Measurements from ENCODE around the gene ACVR1B.

Gene ACVR1B

DNA sequence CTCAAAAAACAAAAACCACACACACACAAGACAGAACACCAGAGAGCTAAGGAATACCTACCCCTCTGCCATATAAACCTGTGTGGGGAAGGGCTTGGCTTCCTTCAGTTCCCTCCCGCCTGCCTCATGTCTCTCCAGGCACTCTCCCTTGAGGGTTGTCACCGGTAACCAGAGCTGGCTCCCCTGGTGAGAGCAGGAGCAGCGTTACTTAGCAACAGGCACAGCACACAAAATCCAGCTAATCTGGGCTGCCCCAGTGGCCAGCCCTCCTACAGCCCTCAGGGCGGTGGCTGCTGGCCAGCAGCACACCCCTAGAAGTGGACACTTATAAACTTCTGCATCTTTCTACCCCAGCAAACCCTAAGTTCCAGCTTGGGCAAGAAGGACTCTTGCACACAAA, 78.2 kb downstream of the ACVR1B start:
- no peak overlapping the region for H2BK5ac ChIP-seq (ENCODE audit: low read length)
- peak; percentile 97 for DNase-seq
- no peak overlapping the region for H2BK15ac ChIP-seq (replicated peaks; ENCODE audit: low read depth)
- H3K4me1 ChIP-seq (ENCODE audit: control insufficient read depth, low read depth, low read length): peaks cover 5% of the 10 kb centered on the region
- no peaks in the 10 kb centered on the region for H3K36me3 ChIP-seq (ENCODE audit: control insufficient read depth, insufficient read depth, low read length)
- H3K18ac ChIP-seq (ENCODE audit: low read length): no peak overlapping the region
- H3K4me3 ChIP-seq (ENCODE audit: low read length): no peak overlapping the region
- H3K4me2 ChIP-seq (ENCODE audit: low read length): no peak overlapping the region
- WGBS (ENCODE audit: extremely low coverage, insufficient coverage, low lambda C conversion rate): no CpG with 5 or more reads among the region's 4 CpGs
- H3K27ac ChIP-seq (ENCODE audit: low read depth, low read length): no peak overlapping the region
- no peak overlapping the region for H3K4ac ChIP-seq (ENCODE audit: low read depth, low read length)
- no peaks in the 10 kb centered on the region for H3K79me1 ChIP-seq (ENCODE audit: low read length)
- no peak overlapping the region for H4K5ac ChIP-seq (ENCODE audit: low read length)
- H4K8ac ChIP-seq (ENCODE audit: low read depth, low read length): no peak overlapping the region
- H3K9ac ChIP-seq (ENCODE audit: low read length): no peak overlapping the region
- no peak overlapping the region for H2AK5ac ChIP-seq (ENCODE audit: low read length)
- H2BK120ac ChIP-seq (ENCODE audit: low read depth, low read length): no peak overlapping the region
- H3K56ac ChIP-seq (ENCODE audit: low read length): no peak overlapping the region
- H3K27me3 ChIP-seq (ENCODE audit: insufficient read depth, low read length, poor library complexity): no peaks in the 10 kb centered on the region
- H3K79me2 ChIP-seq (ENCODE audit: control insufficient read depth, insufficient read depth, low read length): no peaks in the 10 kb centered on the region
- no peak overlapping the region for H3K23ac ChIP-seq (ENCODE audit: low read length)

DNA sequence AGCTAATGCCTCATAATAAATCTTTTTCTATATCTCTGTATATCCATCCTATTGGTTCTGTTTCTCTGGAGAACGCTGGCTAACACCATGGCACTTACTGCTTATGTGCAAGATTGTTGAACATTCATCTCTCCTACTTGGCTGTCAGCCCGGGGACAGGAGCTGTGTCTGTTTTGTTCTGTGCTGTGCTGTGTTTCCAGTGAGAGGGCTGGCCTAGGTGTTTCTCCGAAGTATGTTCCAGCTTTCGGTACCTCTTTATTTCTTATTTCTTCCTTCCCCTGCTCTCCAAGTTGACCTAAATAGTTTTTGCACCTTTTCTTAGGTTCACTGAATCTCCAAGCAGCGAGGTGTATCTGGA, 80.9 kb downstream of the ACVR1B start:
- no peaks in the 10 kb centered on the region for H3K79me1 ChIP-seq (ENCODE audit: low read length)
- no peak overlapping the region for H4K8ac ChIP-seq (ENCODE audit: low read depth, low read length)
- H2BK15ac ChIP-seq (replicated peaks; ENCODE audit: low read depth): no peak overlapping the region
- no peak overlapping the region for H3K56ac ChIP-seq (ENCODE audit: low read length)
- no peak overlapping the region for H3K23ac ChIP-seq (ENCODE audit: low read length)
- no peak overlapping the region for H2AK5ac ChIP-seq (ENCODE audit: low read length)
- no peak for DNase-seq
- peak overlapping the region; percentile 19 for H3K9ac ChIP-seq (ENCODE audit: low read length)
- no peak overlapping the region for H3K18ac ChIP-seq (ENCODE audit: low read length)
- no peaks in the 10 kb centered on the region for H3K27me3 ChIP-seq (ENCODE audit: insufficient read depth, low read length, poor library complexity)
- H3K36me3 ChIP-seq (ENCODE audit: control insufficient read depth, insufficient read depth, low read length): no peaks in the 10 kb centered on the region
- H4K5ac ChIP-seq (ENCODE audit: low read length): no peak overlapping the region
- H2BK5ac ChIP-seq (ENCODE audit: low read length): no peak overlapping the region
- no peak overlapping the region for H2BK120ac ChIP-seq (ENCODE audit: low read depth, low read length)
- H3K4me1 ChIP-seq (ENCODE audit: control insufficient read depth, low read depth, low read length): peaks cover 3% of the 10 kb centered on the region
- WGBS (ENCODE audit: extremely low coverage, insufficient coverage, low lambda C conversion rate): no CpG with 5 or more reads among the region's 5 CpGs
- H3K79me2 ChIP-seq (ENCODE audit: control insufficient read depth, insufficient read depth, low read length): no peaks in the 10 kb centered on the region
- H3K4me2 ChIP-seq (ENCODE audit: low read length): peak overlapping the region; percentile 40
- no peak overlapping the region for H3K4me3 ChIP-seq (ENCODE audit: low read length)
- H3K4ac ChIP-seq (ENCODE audit: low read depth, low read length): no peak overlapping the region
- no peak overlapping the region for H3K27ac ChIP-seq (ENCODE audit: low read depth, low read length)

- H3K4me3 ChIP-seq (ENCODE audit: low read length): no peak overlapping the region
- H3K56ac ChIP-seq (ENCODE audit: low read length): peak overlapping the region; percentile 80
- H3K4me2 ChIP-seq (ENCODE audit: low read length): peak overlapping the region; percentile 64
- peak; percentile 99 for DNase-seq
- peak overlapping the region; percentile 68 for H4K8ac ChIP-seq (ENCODE audit: low read depth, low read length)
- H2BK15ac ChIP-seq (replicated peaks; ENCODE audit: low read depth): no peak overlapping the region
- no peaks in the 10 kb centered on the region for H3K27me3 ChIP-seq (ENCODE audit: insufficient read depth, low read length, poor library complexity)
- peak overlapping the region; percentile 88 for H3K4ac ChIP-seq (ENCODE audit: low read depth, low read length)
- peak overlapping the region; percentile 77 for H3K18ac ChIP-seq (ENCODE audit: low read length)
- H3K79me1 ChIP-seq (ENCODE audit: low read length): no peaks in the 10 kb centered on the region
- H2BK5ac ChIP-seq (ENCODE audit: low read length): no peak overlapping the region
- H2BK120ac ChIP-seq (ENCODE audit: low read depth, low read length): no peak overlapping the region
- no peak overlapping the region for H3K27ac ChIP-seq (ENCODE audit: low read depth, low read length)
- H3K9ac ChIP-seq (ENCODE audit: low read length): peak overlapping the region; percentile 73
- no peak overlapping the region for H4K5ac ChIP-seq (ENCODE audit: low read length)
- H3K23ac ChIP-seq (ENCODE audit: low read length): no peak overlapping the region
- H2AK5ac ChIP-seq (ENCODE audit: low read length): no peak overlapping the region
- no peaks in the 10 kb centered on the region for H3K79me2 ChIP-seq (ENCODE audit: control insufficient read depth, insufficient read depth, low read length)
- WGBS (ENCODE audit: extremely low coverage, insufficient coverage, low lambda C conversion rate): no CpG with 5 or more reads among the region's 48 CpGs
- H3K36me3 ChIP-seq (ENCODE audit: control insufficient read depth, insufficient read depth, low read length): no peaks in the 10 kb centered on the region
- peaks cover 3% of the 10 kb centered on the region for H3K4me1 ChIP-seq (ENCODE audit: control insufficient read depth, low read depth, low read length)
Measured at GRCh38 chr12:52032804-52033445, 81.4 kb downstream of the ACVR1B start.

DNA sequence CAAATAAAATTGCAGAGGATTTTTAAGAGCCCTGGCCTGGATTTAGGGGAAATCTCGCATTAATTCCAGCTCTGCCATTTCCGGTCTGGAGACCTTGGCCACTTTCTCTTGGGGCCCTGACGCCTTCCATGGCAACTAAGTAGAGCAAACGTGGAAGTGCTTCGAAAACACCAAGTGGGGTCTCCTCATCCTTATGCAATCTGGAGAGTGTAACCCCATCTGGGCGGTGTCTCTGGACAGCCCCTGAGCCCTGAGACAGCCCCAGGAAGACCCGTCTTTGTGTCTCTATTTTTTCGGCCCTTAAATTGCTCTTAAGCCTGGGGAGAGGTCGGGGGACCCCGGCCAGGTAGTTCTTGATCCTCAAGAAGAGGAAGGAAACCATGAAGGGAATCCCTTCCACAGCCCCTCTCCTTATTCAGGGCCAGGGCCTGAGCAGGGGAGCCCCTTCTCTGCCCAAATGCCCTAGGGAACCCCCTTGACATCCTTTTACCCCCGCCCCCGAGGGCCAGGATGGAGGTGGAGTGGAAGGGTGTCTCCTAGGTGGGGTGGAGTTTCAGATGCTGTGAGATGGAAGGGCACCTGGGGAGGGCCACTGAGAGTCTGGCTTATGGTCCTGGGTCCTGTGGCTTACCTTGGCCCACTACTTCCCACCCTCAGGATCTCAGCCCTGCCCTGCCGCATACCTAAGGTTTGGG, 82.1 kb downstream of the ACVR1B start:
- peak overlapping the region; percentile 64 for H3K4me2 ChIP-seq (ENCODE audit: low read length)
- no peaks in the 10 kb centered on the region for H3K79me1 ChIP-seq (ENCODE audit: low read length)
- H3K56ac ChIP-seq (ENCODE audit: low read length): peak overlapping the region; percentile 80
- DNase-seq: no peak
- peaks cover 3% of the 10 kb centered on the region for H3K4me1 ChIP-seq (ENCODE audit: control insufficient read depth, low read depth, low read length)
- H4K5ac ChIP-seq (ENCODE audit: low read length): no peak overlapping the region
- no peak overlapping the region for H2BK120ac ChIP-seq (ENCODE audit: low read depth, low read length)
- H2BK15ac ChIP-seq (replicated peaks; ENCODE audit: low read depth): no peak overlapping the region
- H3K23ac ChIP-seq (ENCODE audit: low read length): no peak overlapping the region
- H3K18ac ChIP-seq (ENCODE audit: low read length): peak overlapping the region; percentile 77
- no peaks in the 10 kb centered on the region for H3K27me3 ChIP-seq (ENCODE audit: insufficient read depth, low read length, poor library complexity)
- peak overlapping the region; percentile 73 for H3K9ac ChIP-seq (ENCODE audit: low read length)
- no peaks in the 10 kb centered on the region for H3K36me3 ChIP-seq (ENCODE audit: control insufficient read depth, insufficient read depth, low read length)
- peak overlapping the region; percentile 88 for H3K4ac ChIP-seq (ENCODE audit: low read depth, low read length)
- H4K8ac ChIP-seq (ENCODE audit: low read depth, low read length): peak overlapping the region; percentile 68
- no peak overlapping the region for H3K27ac ChIP-seq (ENCODE audit: low read depth, low read length)
- H2BK5ac ChIP-seq (ENCODE audit: low read length): no peak overlapping the region
- no peaks in the 10 kb centered on the region for H3K79me2 ChIP-seq (ENCODE audit: control insufficient read depth, insufficient read depth, low read length)
- H3K4me3 ChIP-seq (ENCODE audit: low read length): no peak overlapping the region
- no CpG with 5 or more reads among the region's 13 CpGs for WGBS (ENCODE audit: extremely low coverage, insufficient coverage, low lambda C conversion rate)
- peak overlapping the region; percentile 82 for H2AK5ac ChIP-seq (ENCODE audit: low read length)

DNA sequence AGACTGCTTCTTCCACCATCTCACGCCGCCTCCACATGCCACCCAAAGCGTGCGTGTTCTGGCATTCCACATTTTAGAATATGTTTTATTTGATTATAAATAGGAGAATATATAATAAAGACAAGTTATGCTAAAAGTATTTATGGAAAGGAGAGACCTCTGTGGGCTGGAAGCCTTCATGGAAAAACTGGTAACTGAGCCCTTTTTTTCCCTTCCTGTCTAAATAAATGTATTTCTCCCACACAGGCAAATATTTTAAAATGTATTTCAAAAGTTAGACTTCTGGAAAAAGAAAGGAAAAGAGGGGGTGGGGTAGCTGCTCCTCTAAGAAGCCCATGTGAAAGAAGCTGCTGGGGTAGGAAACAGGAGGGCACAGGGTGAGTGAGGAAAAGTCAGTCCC, 83.7 kb downstream of the ACVR1B start:
- Histone ChIP-seq H3K18ac (ENCODE audit: low read length) (no peak overlapping the region), H3K4me2 (ENCODE audit: low read length) (no peak overlapping the region), H3K56ac (ENCODE audit: low read length) (no peak overlapping the region), H3K23ac (ENCODE audit: low read length) (no peak overlapping the region), H3K4ac (ENCODE audit: low read depth, low read length) (no peak overlapping the region), H3K27me3 (ENCODE audit: insufficient read depth, low read length, poor library complexity) (no peaks in the 10 kb centered on the region), H3K79me1 (ENCODE audit: low read length) (peaks cover 5% of the 10 kb centered on the region), H4K8ac (ENCODE audit: low read depth, low read length) (no peak overlapping the region), H2BK15ac (replicated peaks; ENCODE audit: low read depth) (no peak overlapping the region), H3K27ac (ENCODE audit: low read depth, low read length) (no peak overlapping the region), H3K9ac (ENCODE audit: low read length) (no peak overlapping the region), H3K36me3 (ENCODE audit: control insufficient read depth, insufficient read depth, low read length) (no peaks in the 10 kb centered on the region), H3K4me3 (ENCODE audit: low read length) (no peak overlapping the region), H3K4me1 (ENCODE audit: control insufficient read depth, low read depth, low read length) (peaks cover 3% of the 10 kb centered on the region), H3K79me2 (ENCODE audit: control insufficient read depth, insufficient read depth, low read length) (no peaks in the 10 kb centered on the region), H2BK5ac (ENCODE audit: low read length) (no peak overlapping the region), H4K5ac (ENCODE audit: low read length) (no peak overlapping the region), H2BK120ac (ENCODE audit: low read depth, low read length) (no peak overlapping the region), H2AK5ac (ENCODE audit: low read length) (peak overlapping the region; percentile 69)
- WGBS (ENCODE audit: extremely low coverage, insufficient coverage, low lambda C conversion rate): no CpG with 5 or more reads among the region's 4 CpGs
- no peak for DNase-seq

Data from mesendoderm (in vitro differentiated cells).